ENCODE data around the gene KRTAP10-8.
A peak's percentile ranks its signal among the peaks of the same experiment; 100 is the strongest.
"Not testable (repeated sequence)": the region's sequence is repeated elsewhere in the genome, so short reads cannot be mapped to it uniquely, and the experiment has no call there.

The KRTAP10-8 gene

GRCh38 chr21:44647222-44647552 is 35.3 kb downstream of the KRTAP10-8 start:
- no peak for DNase-seq

- no peak for DNase-seq
Observed at GRCh38 chr21:44648557-44649311, 36.9 kb downstream of the KRTAP10-8 start.

GRCh38 chr21:44649521-44650100 is 37.7 kb downstream of the KRTAP10-8 start:
- DNase-seq = no peak

GRCh38 chr21:44650265-44650972 is 38.5 kb downstream of the KRTAP10-8 start:
- DNase-seq = no peak

GRCh38 chr21:44650973-44651675 is 39.2 kb downstream of the KRTAP10-8 start:
- DNase-seq = no peak

GRCh38 chr21:44653123-44653522 is 41.2 kb downstream of the KRTAP10-8 start:
- no peak for DNase-seq

- DNase-seq = peak; percentile 36 to 85
Observed at GRCh38 chr21:44653656-44654575, 42.0 kb downstream of the KRTAP10-8 start.

- no peak for DNase-seq
Observed at GRCh38 chr21:44654576-44655175, 42.8 kb downstream of the KRTAP10-8 start, which contains the start of gene KRTAP12-4. KRTAP12-4 (minus strand) TSS chr21:44654659; CDS start chr21:44654614, 45 bp downstream.

- DNase-seq = no peak
Observed at GRCh38 chr21:44656868-44657267, 45.0 kb downstream of the KRTAP10-8 start.

GRCh38 chr21:44657635-44658540 is 46.0 kb downstream of the KRTAP10-8 start, which contains the start of gene KRTAP12-3:
KRTAP12-3 (plus strand) TSS chr21:44657932; CDS start chr21:44657980, 48 bp downstream.
- DNase-seq = no peak

- DNase-seq = no peak
Observed at GRCh38 chr21:44658541-44658910, 46.6 kb downstream of the KRTAP10-8 start.

- no peak for DNase-seq
Observed at GRCh38 chr21:44658913-44659595, 47.2 kb downstream of the KRTAP10-8 start.

GRCh38 chr21:44661567-44661966 is 49.7 kb downstream of the KRTAP10-8 start:
- not testable (repeated sequence) for DNase-seq

Data from NCI-H2081 (cell line).